Tibial nerve (tissue), 4 donors: ENCODE results near the gene CLEC11A. TPM values are rescaled to one million over a fixed set of nuclear protein-coding genes. Genes with fewer than 3 reads are reported as not detected.
"Not testable (repeated sequence)": the region's sequence is repeated elsewhere in the genome, so short reads cannot be mapped to it uniquely, and the experiment has no call there.

Source experiments
- DNase-seq, 2 donors: peaks; one replicate each; pipeline ENCODE4 v3.0.0-alpha.2; 2019; ENCODE audit warnings: low spot score in 2 of 2
- H3K27ac ChIP-seq, 4 donors: fragments of 200-600 bp; sonication (generic) in 3 of 4; one replicate each; pipeline ENCODE4 v1.5.1; 2017 to 2019; ENCODE audit warnings: mild to moderate bottlenecking in 1 of 4
- H3K27me3 ChIP-seq, 2 donors: fragments of 200-600 bp; sonication (generic) in 1 of 2; one replicate each; pipeline versions ENCODE4 v1.5.1 to v1.6.0; 2017 to 2019
- H3K36me3 ChIP-seq, 3 donors: fragments of 200-600 bp; sonication (generic); one replicate each; pipeline ENCODE4 v1.5.1; 2018 to 2019
- H3K4me1 ChIP-seq, 4 donors: fragments of 200-600 bp; sonication (generic) in 3 of 4; one replicate each; pipeline ENCODE4 v1.5.1; 2017 to 2019
- H3K4me3 ChIP-seq, 4 donors: fragments of 200-600 bp; sonication (generic) in 3 of 4; one replicate each; pipeline ENCODE4 v1.5.1; 2017 to 2019; ENCODE audit warnings: mild to moderate bottlenecking in 1 of 4, moderate library complexity in 1 of 4
- H3K9me3 ChIP-seq, 4 donors: fragments of 200-600 bp; sonication (generic) in 3 of 4; one replicate each; pipeline ENCODE4 v1.5.1; 2017 to 2019
- EP300 ChIP-seq, 2 donors: sonication (generic); formaldehyde crosslinking; IDR thresholded peaks; one replicate each; pipeline ENCODE4 v1.6.1; 2017; ENCODE audit warnings: antibody characterized with exemption in 2 of 2, mild to moderate bottlenecking in 1 of 2
- POLR2A ChIP-seq, 2 donors: fragments of 450-650 bp; IDR thresholded peaks; one replicate each; pipeline ENCODE4 v1.6.1; 2017; ENCODE audit warnings: antibody characterized with exemption in 2 of 2, mild to moderate bottlenecking in 2 of 2, moderate library complexity in 2 of 2
- WGBS, 2 donors: methylation state at CpG; one replicate each; pipeline ENCODE4 v1.1.5; 2018; 5-methylcytosine and 5-hydroxymethylcytosine counted together
- total RNA-seq, 4 donors: library from RNA; depleted of rRNA; stranded (reverse); fragments of >200 nt; gene quantifications; one replicate each; pipeline ENCODE4 v1.1.0, GENCODE V29; 2016
- TF ChIP-seq, protein P1 (sequence below), 5 experiments: fragments of 200-600 bp in 3 of 5; fragments of 450-650 bp in 2 of 5; sonication (generic) in 3 of 5; IDR thresholded peaks; one replicate each; pipeline ENCODE4 v1.5.1; 2016 to 2019; ENCODE audit warnings: antibody characterized with exemption in 5 of 5, mild to moderate bottlenecking in 3 of 5, moderate library complexity in 2 of 5

Gene CLEC11A
- total RNA-seq, 4 donors from 2014 or later, result 13.3 to 53.1 (median 25.9) TPM

GRCh38 chr19:50739132-50739913, 16.2 kb downstream of the CLEC11A start:
- WGBS, 2 donors, result 77 to 78% methylated on average over 22 to 23 of the region's 23 CpGs
- Histone ChIP-seq H3K36me3 (no peaks in the 10 kb centered on the region), H3K9me3 (no peaks in the 10 kb centered on the region), H3K4me1 (no peaks in the 10 kb centered on the region), H3K4me3 (no peak overlapping the region), H3K27me3 (peaks cover 0 to 37% of the 10 kb centered on the region in 2 donors), H3K27ac (no peak overlapping the region)
- no peak for TF ChIP-seq POLR2A (IDR thresholded peaks at IDR 0.05)
- TF ChIP-seq, protein P1, sequence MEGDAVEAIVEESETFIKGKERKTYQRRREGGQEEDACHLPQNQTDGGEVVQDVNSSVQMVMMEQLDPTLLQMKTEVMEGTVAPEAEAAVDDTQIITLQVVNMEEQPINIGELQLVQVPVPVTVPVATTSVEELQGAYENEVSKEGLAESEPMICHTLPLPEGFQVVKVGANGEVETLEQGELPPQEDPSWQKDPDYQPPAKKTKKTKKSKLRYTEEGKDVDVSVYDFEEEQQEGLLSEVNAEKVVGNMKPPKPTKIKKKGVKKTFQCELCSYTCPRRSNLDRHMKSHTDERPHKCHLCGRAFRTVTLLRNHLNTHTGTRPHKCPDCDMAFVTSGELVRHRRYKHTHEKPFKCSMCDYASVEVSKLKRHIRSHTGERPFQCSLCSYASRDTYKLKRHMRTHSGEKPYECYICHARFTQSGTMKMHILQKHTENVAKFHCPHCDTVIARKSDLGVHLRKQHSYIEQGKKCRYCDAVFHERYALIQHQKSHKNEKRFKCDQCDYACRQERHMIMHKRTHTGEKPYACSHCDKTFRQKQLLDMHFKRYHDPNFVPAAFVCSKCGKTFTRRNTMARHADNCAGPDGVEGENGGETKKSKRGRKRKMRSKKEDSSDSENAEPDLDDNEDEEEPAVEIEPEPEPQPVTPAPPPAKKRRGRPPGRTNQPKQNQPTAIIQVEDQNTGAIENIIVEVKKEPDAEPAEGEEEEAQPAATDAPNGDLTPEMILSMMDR (IDR thresholded peaks at IDR 0.05), result no peak
- no peak for TF ChIP-seq EP300 (IDR thresholded peaks at IDR 0.05)
- no peak for DNase-seq

DNA sequence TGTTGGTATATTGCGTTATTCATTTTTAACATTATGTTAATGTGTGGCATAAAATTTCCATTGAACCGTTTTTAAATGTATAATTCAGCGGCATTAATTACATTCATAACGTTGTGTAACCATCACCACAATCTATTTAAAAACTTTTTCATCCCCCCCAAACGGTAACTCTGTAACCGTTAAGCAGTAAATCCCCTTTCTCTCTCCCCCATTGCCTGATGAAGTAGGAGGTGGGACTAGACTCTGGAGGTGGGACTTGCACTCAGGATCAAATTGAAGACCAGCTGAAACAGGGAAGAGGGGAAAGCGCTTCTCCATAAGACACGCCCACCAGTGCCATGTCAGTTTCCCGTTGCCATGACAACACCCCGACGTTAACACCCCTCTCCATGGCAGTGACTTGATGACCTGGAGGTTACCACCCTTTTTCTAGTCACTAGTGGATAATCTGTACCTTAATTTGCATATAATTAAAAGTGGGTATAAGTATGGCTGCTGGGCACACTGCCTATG, 16.8 kb downstream of the CLEC11A start:
- 52 to 62% methylated on average over 11 of the region's 11 CpGs for WGBS, 2 donors
- TF ChIP-seq, protein P1 (IDR thresholded peaks at IDR 0.05), result no peak
- TF ChIP-seq POLR2A (IDR thresholded peaks at IDR 0.05), result no peak
- TF ChIP-seq EP300 (IDR thresholded peaks at IDR 0.05), result no peak
- no peak overlapping the region for H3K4me3 ChIP-seq
- no peak for DNase-seq
- H3K36me3 ChIP-seq, result no peaks in the 10 kb centered on the region
- H3K4me1 ChIP-seq, result no peaks in the 10 kb centered on the region
- H3K9me3 ChIP-seq, result no peaks in the 10 kb centered on the region
- peaks cover 0 to 37% of the 10 kb centered on the region in 2 donors for H3K27me3 ChIP-seq
- H3K27ac ChIP-seq, result no peak overlapping the region

DNA sequence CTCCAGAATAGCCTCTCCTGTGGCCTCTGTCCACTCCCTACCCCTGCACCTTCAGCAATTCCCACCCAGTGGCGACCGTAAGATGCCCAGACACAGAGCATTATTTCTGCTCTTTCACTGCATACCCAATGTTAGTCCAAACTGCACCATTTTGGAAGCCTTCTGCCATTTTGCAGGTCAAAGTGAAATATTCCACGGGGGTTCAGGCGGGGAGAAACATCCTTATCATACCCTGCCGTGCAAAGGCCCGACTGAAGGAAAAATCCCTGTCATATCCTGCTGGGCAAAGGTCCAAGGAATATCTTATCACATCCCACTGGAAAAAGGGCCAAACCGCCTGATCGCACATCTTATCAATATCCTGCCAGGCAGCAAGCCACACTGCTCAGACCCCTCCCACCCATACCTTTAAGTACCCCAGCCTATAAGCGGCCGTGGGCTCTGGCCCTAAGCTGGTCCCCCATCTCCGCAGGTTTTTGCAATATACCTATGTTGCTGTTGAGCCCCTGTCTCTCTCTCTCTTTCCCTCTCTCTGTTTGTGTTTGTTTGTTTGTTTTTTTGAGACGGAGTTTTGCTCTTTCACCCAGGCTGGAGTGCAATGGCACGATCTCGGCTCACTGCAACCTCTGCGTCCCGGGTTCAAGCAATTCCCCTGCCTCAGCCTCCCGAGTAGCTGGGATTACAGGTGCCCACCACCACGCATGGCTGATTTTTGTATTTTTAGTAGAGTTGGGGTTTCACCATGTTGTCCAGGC, 18.2 kb downstream of the CLEC11A start:
- H3K27me3 ChIP-seq, result peaks cover 0 to 29% of the 10 kb centered on the region in 2 donors
- H3K36me3 ChIP-seq, result no peaks in the 10 kb centered on the region
- H3K4me3 ChIP-seq, result no peak overlapping the region
- no peak for DNase-seq
- no peaks in the 10 kb centered on the region for H3K4me1 ChIP-seq
- WGBS, 2 donors, result 70 to 73% methylated on average over 18 of the region's 18 CpGs
- H3K9me3 ChIP-seq, result no peaks in the 10 kb centered on the region
- H3K27ac ChIP-seq, result no peak overlapping the region
- TF ChIP-seq EP300 (IDR thresholded peaks at IDR 0.05), result no peak
- TF ChIP-seq POLR2A (IDR thresholded peaks at IDR 0.05), result no peak
- TF ChIP-seq, protein P1 (IDR thresholded peaks at IDR 0.05), result no peak

DNA sequence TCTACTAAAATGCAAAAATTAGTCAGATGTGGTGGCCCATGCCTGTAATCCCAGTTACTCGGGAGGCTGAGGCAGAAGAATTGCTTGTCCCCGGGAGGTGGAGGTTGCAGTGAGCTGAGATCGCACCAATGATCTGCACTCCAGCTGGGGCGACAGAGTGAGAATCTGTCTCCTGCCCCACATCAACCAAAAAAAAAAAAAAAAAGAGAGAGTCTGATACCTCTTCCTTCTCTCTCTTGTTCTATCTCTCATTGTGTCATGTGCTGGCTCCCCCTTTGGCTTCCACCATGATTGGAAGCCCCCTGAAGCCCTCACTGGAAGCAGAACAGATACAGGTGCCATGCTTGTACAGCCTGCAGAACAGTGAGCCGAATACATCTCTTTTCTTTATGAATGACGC, 20.4 kb downstream of the CLEC11A start:
- Histone ChIP-seq H3K9me3 (no peaks in the 10 kb centered on the region), H3K4me3 (no peak overlapping the region), H3K4me1 (no peaks in the 10 kb centered on the region), H3K36me3 (no peaks in the 10 kb centered on the region), H3K27me3 (peaks cover 0 to 14% of the 10 kb centered on the region in 2 donors), H3K27ac (no peak overlapping the region)
- TF ChIP-seq POLR2A (IDR thresholded peaks at IDR 0.05) (no peak), EP300 (IDR thresholded peaks at IDR 0.05) (no peak)
- TF ChIP-seq, protein P1 (IDR thresholded peaks at IDR 0.05), result no peak
- no peak for DNase-seq
- 86 to 88% methylated on average over 6 of the region's 6 CpGs for WGBS, 2 donors

- Histone ChIP-seq H3K4me1 (no peaks in the 10 kb centered on the region), H3K4me3 (no peak overlapping the region), H3K27ac (no peak overlapping the region), H3K9me3 (no peaks in the 10 kb centered on the region), H3K27me3 (peaks cover 0 to 4% of the 10 kb centered on the region in 2 donors), H3K36me3 (no peaks in the 10 kb centered on the region)
- TF ChIP-seq, protein P1 (IDR thresholded peaks at IDR 0.05), result no peak
- TF ChIP-seq POLR2A (IDR thresholded peaks at IDR 0.05), result no peak
- no peak for TF ChIP-seq EP300 (IDR thresholded peaks at IDR 0.05)
- no peak for DNase-seq
- 70 to 78% methylated on average over 10 of the region's 10 CpGs for WGBS, 2 donors
Measured at GRCh38 chr19:50745221-50745620, 22.1 kb downstream of the CLEC11A start.

- not testable (repeated sequence) for DNase-seq, H3K36me3 ChIP-seq, H3K4me1 ChIP-seq, H3K27ac ChIP-seq, H3K27me3 ChIP-seq, H3K9me3 ChIP-seq, H3K4me3 ChIP-seq
- 83 to 86% methylated on average over 14 of the region's 14 CpGs for WGBS, 2 donors
Measured at GRCh38 chr19:50747141-50747540, 24.0 kb downstream of the CLEC11A start.
